Measurements from ENCODE around the gene MT1G.

DNA sequence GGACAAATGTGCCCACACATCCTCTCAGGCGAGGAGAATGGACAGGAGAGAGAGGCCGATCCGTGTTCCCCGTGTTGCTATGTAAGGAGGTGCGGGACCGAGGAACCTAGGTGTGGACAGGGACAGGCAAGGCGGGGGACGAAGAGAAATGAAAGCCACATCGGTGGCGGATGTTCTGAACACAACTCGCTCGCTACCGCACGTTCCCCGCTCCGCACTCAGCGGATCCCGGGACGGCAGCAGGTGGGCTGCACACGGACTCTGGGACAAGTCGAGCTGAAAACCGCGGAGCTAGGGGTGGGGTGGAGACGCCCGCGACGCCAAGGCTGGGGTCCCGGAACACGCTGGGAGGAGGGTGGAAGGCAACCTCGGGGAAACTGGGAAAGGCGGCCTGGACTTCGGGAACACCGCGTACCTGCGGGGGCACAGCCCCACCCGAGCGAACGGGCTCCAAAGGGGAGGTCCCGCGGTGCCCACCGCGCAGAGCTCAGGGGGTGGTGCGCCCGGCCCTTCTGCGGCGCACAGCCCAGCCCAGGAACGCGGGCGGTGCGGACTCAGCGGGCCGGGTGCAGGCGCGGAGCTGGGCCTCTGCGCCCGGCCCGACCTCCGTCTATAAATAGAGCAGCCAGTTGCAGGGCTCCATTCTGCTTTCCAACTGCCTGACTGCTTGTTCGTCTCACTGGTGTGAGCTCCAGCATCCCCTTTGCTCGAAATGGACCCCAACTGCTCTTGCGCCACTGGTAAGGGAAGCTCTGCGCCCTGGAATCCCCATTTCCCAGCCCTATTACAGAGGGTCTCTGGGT lies 42.5 kb downstream of the MT1G start, which contains the start of gene MT1E:
- TF ChIP-seq, protein P1, sequence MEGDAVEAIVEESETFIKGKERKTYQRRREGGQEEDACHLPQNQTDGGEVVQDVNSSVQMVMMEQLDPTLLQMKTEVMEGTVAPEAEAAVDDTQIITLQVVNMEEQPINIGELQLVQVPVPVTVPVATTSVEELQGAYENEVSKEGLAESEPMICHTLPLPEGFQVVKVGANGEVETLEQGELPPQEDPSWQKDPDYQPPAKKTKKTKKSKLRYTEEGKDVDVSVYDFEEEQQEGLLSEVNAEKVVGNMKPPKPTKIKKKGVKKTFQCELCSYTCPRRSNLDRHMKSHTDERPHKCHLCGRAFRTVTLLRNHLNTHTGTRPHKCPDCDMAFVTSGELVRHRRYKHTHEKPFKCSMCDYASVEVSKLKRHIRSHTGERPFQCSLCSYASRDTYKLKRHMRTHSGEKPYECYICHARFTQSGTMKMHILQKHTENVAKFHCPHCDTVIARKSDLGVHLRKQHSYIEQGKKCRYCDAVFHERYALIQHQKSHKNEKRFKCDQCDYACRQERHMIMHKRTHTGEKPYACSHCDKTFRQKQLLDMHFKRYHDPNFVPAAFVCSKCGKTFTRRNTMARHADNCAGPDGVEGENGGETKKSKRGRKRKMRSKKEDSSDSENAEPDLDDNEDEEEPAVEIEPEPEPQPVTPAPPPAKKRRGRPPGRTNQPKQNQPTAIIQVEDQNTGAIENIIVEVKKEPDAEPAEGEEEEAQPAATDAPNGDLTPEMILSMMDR (IDR thresholded peaks at IDR 0.05) = no peak
- TF ChIP-seq POLR2A (IDR thresholded peaks at IDR 0.05) = peak in 1 of 2 donors; percentile 90
- peak; percentile 64 to 96 for TF ChIP-seq EP300 (IDR thresholded peaks at IDR 0.05)
